PC-3 (cell line): Measurements from ENCODE around the gene PPARGC1A. TPM values are rescaled to one million over a fixed set of nuclear protein-coding genes. Genes with fewer than 3 reads are reported as not detected.

Source experiments
- ATAC-seq: fragments of 200-7000 bp; cut with Tn5 transposase; 2 replicates; pipeline ENCODE4 v1.9.1; 2020; ENCODE audit warnings: mild to moderate bottlenecking, moderate library complexity
- BruUV-seq: library from RNA; stranded (reverse); fragments of 400-500 nt; replicated peaks from 2 replicates; lab custom pipeline; 2021; lab: Mats Ljungman, UMichigan
- CTCF ChIA-PET: fragments of 300-600 bp; sonication (Branson Sonifier 250); formaldehyde crosslinking; loops from one replicate; lab custom pipeline; 2022; ENCODE audit warnings: antibody characterized with exemption; lab: Charles Lee
- POLR2A ChIA-PET: fragments of 300-600 bp; sonication (Branson Sonifier 250); formaldehyde crosslinking; loops from one replicate; lab custom pipeline; 2022; ENCODE audit warnings: antibody characterized with exemption; ENCODE audit not compliant: unreplicated experiment; lab: Charles Lee
- DNase-seq: peaks from one replicate; pipeline ENCODE4 v3.0.0-alpha.2; 2015
- H2AFZ ChIP-seq: fragments of 300-600 bp; sonication (generic); 2 replicates; pipeline ENCODE4 v1.6.0; 2016; ENCODE audit warnings: antibody characterized with exemption, low read length
- H3F3A ChIP-seq: fragments of 300-600 bp; sonication (generic); one replicate; pipeline ENCODE4 v1.6.0; 2017; ENCODE audit warnings: antibody characterized with exemption, low read length, control low read depth, mild to moderate bottlenecking; ENCODE audit not compliant: unreplicated experiment
- H3K27ac ChIP-seq: fragments of 300-600 bp; sonication (generic); 2 replicates; pipeline ENCODE4 v1.5.1; 2016; ENCODE audit warnings: mild to moderate bottlenecking, low read length
- H3K27me3 ChIP-seq: fragments of 300-600 bp; sonication (generic); 2 replicates; pipeline ENCODE4 v1.6.1; 2016; ENCODE audit warnings: low read length, mixed read lengths
- H3K36me3 ChIP-seq: fragments of 300-600 bp; sonication (generic); 2 replicates; pipeline ENCODE4 v1.6.1; 2016; ENCODE audit warnings: low read depth, mixed run types, low read length, mixed read lengths
- H3K4me1 ChIP-seq: fragments of 300-600 bp; sonication (generic); 2 replicates; pipeline ENCODE4 v1.5.1; 2016; ENCODE audit warnings: low read length; ENCODE audit not compliant: insufficient read depth
- H3K4me2 ChIP-seq: fragments of 300-600 bp; sonication (generic); 2 replicates; pipeline ENCODE4 v1.6.0; 2016; ENCODE audit warnings: low read length
- H3K4me3 ChIP-seq: fragments of 300-600 bp; sonication (generic); 2 replicates; pipeline ENCODE4 v1.5.1; 2016; ENCODE audit warnings: mild to moderate bottlenecking, low read length, mixed read lengths
- H3K79me2 ChIP-seq: fragments of 300-600 bp; sonication (generic); 2 replicates; pipeline ENCODE4 v1.6.1; 2017; ENCODE audit warnings: low read length, mixed read lengths
- H3K9ac ChIP-seq: fragments of 300-600 bp; sonication (generic); 2 replicates; pipeline ENCODE4 v1.6.0; 2016; ENCODE audit warnings: mild to moderate bottlenecking, low read length
- H3K9me2 ChIP-seq: fragments of 300-600 bp; sonication (generic); replicated peaks from 2 replicates; pipeline ENCODE4 v1.6.1; 2016; ENCODE audit warnings: mixed run types, low read length, mixed read lengths
- H3K9me3 ChIP-seq: fragments of 300-600 bp; sonication (generic); 2 replicates; pipeline ENCODE4 v1.6.1; 2016; ENCODE audit warnings: low read length, mixed read lengths
- H4K20me1 ChIP-seq: fragments of 300-600 bp; sonication (generic); 2 replicates; pipeline ENCODE4 v1.6.1; 2016; ENCODE audit warnings: low read length, mixed read lengths
- CTCF ChIP-seq: fragments of 300-600 bp; sonication (generic); conservative IDR thresholded peaks from 2 replicates; pipeline ENCODE4 v1.5.1; 2017; ENCODE audit warnings: antibody characterized with exemption, low read depth, mild to moderate bottlenecking, low read length
- EZH2 ChIP-seq: fragments of 300-600 bp; sonication (generic); IDR thresholded peaks from one replicate; pipeline ENCODE4 v1.6.1; 2017; ENCODE audit warnings: antibody characterized with exemption, mild to moderate bottlenecking, low read length; ENCODE audit not compliant: unreplicated experiment
- EZH2phosphoT487 ChIP-seq: fragments of 300-600 bp; sonication (generic); IDR thresholded peaks from 2 replicates; pipeline ENCODE4 v1.6.1; 2018; ENCODE audit warnings: mild to moderate bottlenecking, antibody characterized with exemption, low read length, borderline replicate concordance
- intact Hi-C: fragments of 100-400 bp; cut with micrococcal nuclease; formaldehyde crosslinking; loops from 2 replicates; pipeline ENCODE4 v1.9.0; 2023
- total RNA-seq: library from RNA; depleted of rRNA; stranded (reverse); fragments of >200 nt; gene quantifications from 2 replicates; pipeline ENCODE4 v1.2.3, GENCODE V29; 2014

The PPARGC1A gene
- total RNA-seq, 1 experiment from 2014 or later, result not detected

- Histone ChIP-seq H3K4me2 (no peak overlapping the region), H3K27ac (no peak overlapping the region), H3K9ac (no peak overlapping the region), H3K27me3 (no peaks in the 10 kb centered on the region), H3F3A (no peaks in the 10 kb centered on the region), H3K79me2 (no peaks in the 10 kb centered on the region), H3K9me2 (no peaks in the 10 kb centered on the region), H3K36me3 (no peaks in the 10 kb centered on the region), H3K9me3 (no peaks in the 10 kb centered on the region), H3K4me1 (no peaks in the 10 kb centered on the region), H4K20me1 (no peaks in the 10 kb centered on the region), H2AFZ (no peak overlapping the region), H3K4me3 (no peak overlapping the region)
- CTCF ChIA-PET, result no interaction called here
- no TSS peak for BruUV-seq
- ATAC-seq, result no peak
- no peak for TF ChIP-seq EZH2
- TF ChIP-seq CTCF, result no peak
- no peak for TF ChIP-seq EZH2phosphoT487
- POLR2A ChIA-PET, result no interaction called here
- intact Hi-C loops, result no loop called here
- no peak for DNase-seq
Observed at GRCh38 chr4:23745377-23745776, 144.5 kb downstream of the PPARGC1A start.
